H9 (cell line): ENCODE results near the gene MBD3L2. TPM values are rescaled to one million over a fixed set of nuclear protein-coding genes. Genes with fewer than 3 reads are reported as not detected.
"Not testable (repeated sequence)": the region's sequence is repeated elsewhere in the genome, so short reads cannot be mapped to it uniquely, and the experiment has no call there.

Source experiments
- DNase-seq: peaks from one replicate; pipeline ENCODE4 v3.0.0-alpha.2; 2017
- H2AFZ ChIP-seq: one replicate; pipeline ENCODE4 v1.6.1; 2013; ENCODE audit warnings: mild to moderate bottlenecking, low read length, control low read depth, moderate library complexity
- H2AK5ac ChIP-seq: 2 replicates; pipeline ENCODE4 v1.6.1; 2013; ENCODE audit warnings: low read length, control low read depth, mixed read lengths; ENCODE audit not compliant: insufficient read length
- H2BK120ac ChIP-seq: one replicate; pipeline ENCODE4 v1.6.1; 2013; ENCODE audit warnings: low read depth, mild to moderate bottlenecking, low read length, control low read depth, inconsistent platforms; ENCODE audit not compliant: poor library complexity, severe bottlenecking
- H2BK12ac ChIP-seq: 2 replicates; pipeline ENCODE4 v1.6.1; 2013; ENCODE audit warnings: low read length, control low read depth, mixed read lengths, low read depth; ENCODE audit not compliant: insufficient read length
- H2BK15ac ChIP-seq: 2 replicates; pipeline ENCODE4 v1.6.1; 2013; ENCODE audit warnings: low read depth, low read length, control low read depth
- H2BK20ac ChIP-seq: one replicate; pipeline ENCODE4 v1.6.1; 2013; ENCODE audit warnings: low read depth, mild to moderate bottlenecking, low read length, control low read depth, inconsistent platforms; ENCODE audit not compliant: poor library complexity, severe bottlenecking
- H2BK5ac ChIP-seq: 2 replicates; pipeline ENCODE4 v1.6.1; 2013; ENCODE audit warnings: low read length, control low read depth, mixed read lengths; ENCODE audit not compliant: insufficient read length
- H3K14ac ChIP-seq: 2 replicates; pipeline ENCODE4 v1.6.1; 2013; ENCODE audit warnings: low read length, control low read depth; ENCODE audit not compliant: insufficient read depth
- H3K18ac ChIP-seq: 2 replicates; pipeline ENCODE4 v1.6.1; 2013; ENCODE audit warnings: low read depth, mild to moderate bottlenecking, mixed read lengths, low read length, control low read depth; ENCODE audit not compliant: insufficient read length
- H3K23ac ChIP-seq: 2 replicates; pipeline ENCODE4 v1.6.1; 2013; ENCODE audit warnings: low read length, control low read depth, mixed read lengths, low read depth; ENCODE audit not compliant: insufficient read length
- H3K23me2 ChIP-seq: 2 replicates; pipeline ENCODE4 v1.6.1; 2013; ENCODE audit warnings: low read depth, mild to moderate bottlenecking, mixed read lengths, low read length, control low read depth; ENCODE audit not compliant: insufficient read length, poor library complexity, severe bottlenecking
- H3K27ac ChIP-seq: 2 replicates; pipeline ENCODE4 v1.5.1; 2013; ENCODE audit warnings: low read length, control low read depth, mixed read lengths, low read depth; ENCODE audit not compliant: insufficient read length
- H3K27me3 ChIP-seq: 2 replicates; pipeline ENCODE4 v1.6.1; 2013; ENCODE audit warnings: low read length, control low read depth, inconsistent platforms; ENCODE audit not compliant: insufficient read depth
- H3K4ac ChIP-seq: 2 replicates; pipeline ENCODE4 v1.6.1; 2013; ENCODE audit warnings: low read depth, mild to moderate bottlenecking, control low read depth, inconsistent platforms, low read length, moderate library complexity
- H3K4me1 ChIP-seq: 2 replicates; pipeline ENCODE4 v1.6.1; 2013; ENCODE audit warnings: low read length, control low read depth, inconsistent platforms; ENCODE audit not compliant: insufficient read depth
- H3K4me2 ChIP-seq: 2 replicates; pipeline ENCODE4 v1.6.1; 2013; ENCODE audit warnings: low read length, control low read depth, mixed read lengths; ENCODE audit not compliant: insufficient read length, insufficient read depth
- H3K56ac ChIP-seq: 2 replicates; pipeline ENCODE4 v1.6.1; 2013; ENCODE audit warnings: low read depth, mild to moderate bottlenecking, mixed read lengths, low read length, control low read depth; ENCODE audit not compliant: insufficient read length
- H3K79me1 ChIP-seq: 2 replicates; pipeline ENCODE4 v1.6.1; 2013; ENCODE audit warnings: low read depth, mild to moderate bottlenecking, moderate library complexity, low read length, control low read depth, inconsistent platforms; ENCODE audit not compliant: insufficient read depth, poor library complexity, severe bottlenecking
- H3K79me2 ChIP-seq: 2 replicates; pipeline ENCODE4 v1.6.1; 2013; ENCODE audit warnings: low read length, control low read depth, inconsistent platforms; ENCODE audit not compliant: insufficient read depth
- H3K9ac ChIP-seq: 2 replicates; pipeline ENCODE4 v1.6.1; 2013; ENCODE audit warnings: low read length, control low read depth, mixed read lengths; ENCODE audit not compliant: insufficient read length; ENCODE audit errors: extremely low read depth
- H3K9me3 ChIP-seq: one replicate; pipeline ENCODE4 v1.6.1; 2013; ENCODE audit warnings: low read depth, low read length, inconsistent platforms; ENCODE audit not compliant: control insufficient read depth
- H3T11ph ChIP-seq: one replicate; pipeline ENCODE4 v1.6.1; 2013; ENCODE audit warnings: mild to moderate bottlenecking, low read length, control low read depth, inconsistent platforms
- H4K20me1 ChIP-seq: one replicate; pipeline ENCODE4 v1.6.1; 2013; ENCODE audit not compliant: control insufficient read depth, insufficient read length, insufficient read depth
- H4K5ac ChIP-seq: 2 replicates; pipeline ENCODE4 v1.6.1; 2013; ENCODE audit warnings: low read depth, mild to moderate bottlenecking, mixed read lengths, low read length, control low read depth; ENCODE audit not compliant: insufficient read length
- H4K8ac ChIP-seq: replicated peaks from 2 replicates; pipeline ENCODE4 v1.6.1; 2013; ENCODE audit warnings: low read length, control low read depth, mixed read lengths, low read depth; ENCODE audit not compliant: insufficient read length
- H4K91ac ChIP-seq: 2 replicates; pipeline ENCODE4 v1.6.1; 2013; ENCODE audit warnings: low read depth, mild to moderate bottlenecking, moderate library complexity, mixed read lengths, low read length, control low read depth; ENCODE audit not compliant: insufficient read length
- H3K27ac Mint-ChIP-seq, 3 experiments: 2 replicates in 2 of 3; 3 replicates in 1 of 3; pipeline ENCODE4 v1.8.0; 2020 to 2021; ENCODE audit warnings: mixed read lengths in 3 of 3, mild to moderate bottlenecking in 1 of 3, moderate library complexity in 1 of 3
- H3K27me3 Mint-ChIP-seq: 2 replicates; pipeline ENCODE4 v1.8.0; 2021; ENCODE audit warnings: low read depth, mild to moderate bottlenecking, moderate library complexity, mixed read lengths
- H3K36me3 Mint-ChIP-seq, 3 experiments: 2 replicates in 2 of 3; 3 replicates in 1 of 3; pipeline ENCODE4 v1.8.0; 2020 to 2021; ENCODE audit warnings: low read depth in 3 of 3, mixed read lengths in 3 of 3; ENCODE audit not compliant: insufficient read depth in 1 of 3
- H3K4me1 Mint-ChIP-seq, 2 experiments: 2 replicates each; pipeline ENCODE4 v1.8.0; 2020; ENCODE audit warnings: mixed read lengths in 2 of 2
- H3K4me3 Mint-ChIP-seq, 2 experiments: 2 replicates in 1 of 2; 3 replicates in 1 of 2; pipeline ENCODE4 v1.8.0; 2020 to 2021; ENCODE audit warnings: mild to moderate bottlenecking in 2 of 2, mixed read lengths in 2 of 2, moderate library complexity in 1 of 2
- H3K9me3 Mint-ChIP-seq, 2 experiments: 2 replicates in 1 of 2; 3 replicates in 1 of 2; pipeline ENCODE4 v1.8.0; 2020; ENCODE audit warnings: mild to moderate bottlenecking in 2 of 2, mixed read lengths in 2 of 2, moderate library complexity in 1 of 2
- WGBS: extraction: QIAGEN DNeasy Blood & Tissue Kit; methylation state at CpG from one replicate; pipeline ENCODE4 v1.1.7; 2013; ENCODE audit warnings: missing lambda C conversion rate, low lambda C conversion rate, mixed read lengths; ENCODE audit not compliant: insufficient read length; ENCODE audit errors: extremely low coverage; 5-methylcytosine and 5-hydroxymethylcytosine counted together
- total RNA-seq: library from RNA; stranded (reverse); gene quantifications from 2 replicates; pipeline ENCODE4 v1.2.1, GENCODE V29; 2021

MBD3L2 gene
- total RNA-seq, 1 experiment from 2014 or later = not detected

DNA sequence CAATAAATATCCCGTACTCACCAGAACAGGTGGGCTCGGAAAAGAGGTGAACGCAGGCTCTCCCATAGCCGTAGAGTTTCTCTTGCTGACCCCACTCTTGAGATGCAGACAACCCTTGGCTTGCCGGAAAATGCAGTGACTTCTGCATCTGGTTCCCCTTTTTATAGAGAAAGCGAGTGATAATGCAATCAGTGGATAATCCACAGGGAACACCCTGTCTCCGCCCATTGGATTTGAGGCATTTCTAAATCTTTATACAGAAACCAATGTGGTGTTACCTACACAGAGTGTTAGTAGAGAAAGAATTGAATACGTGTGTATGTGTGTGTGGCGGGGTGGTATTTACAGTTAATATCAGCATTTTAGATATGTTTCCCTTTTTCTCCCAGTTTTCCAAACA lies 9.0 kb upstream of the MBD3L2 start, which contains the start of gene MBD3L4:
TSS of gene MBD3L4 (minus strand) at position 101 of the 400 bp plus-strand sequence. CDS start at position 66, 35 bp downstream.
- no CpG with 5 or more reads among the region's 9 CpGs for WGBS
- not testable (repeated sequence) for H4K8ac ChIP-seq, H2BK120ac ChIP-seq, H2BK12ac ChIP-seq, H3T11ph ChIP-seq, H3K79me1 ChIP-seq, H2BK20ac ChIP-seq, H2BK5ac ChIP-seq, H2AK5ac ChIP-seq, H3K4ac ChIP-seq, H3K18ac ChIP-seq, H3K23me2 ChIP-seq, H2AFZ ChIP-seq, H3K4me3 Mint-ChIP-seq, H3K14ac ChIP-seq, H3K9ac ChIP-seq, H3K23ac ChIP-seq, H3K4me1 ChIP-seq, H3K9me3 ChIP-seq, H2BK15ac ChIP-seq, H3K4me1 Mint-ChIP-seq, H3K4me2 ChIP-seq, H3K27me3 ChIP-seq, H4K20me1 ChIP-seq, H4K5ac ChIP-seq, H3K9me3 Mint-ChIP-seq, H3K27ac ChIP-seq, H3K79me2 ChIP-seq, H4K91ac ChIP-seq, H3K27ac Mint-ChIP-seq, H3K56ac ChIP-seq, H3K36me3 Mint-ChIP-seq, H3K27me3 Mint-ChIP-seq, DNase-seq

DNA sequence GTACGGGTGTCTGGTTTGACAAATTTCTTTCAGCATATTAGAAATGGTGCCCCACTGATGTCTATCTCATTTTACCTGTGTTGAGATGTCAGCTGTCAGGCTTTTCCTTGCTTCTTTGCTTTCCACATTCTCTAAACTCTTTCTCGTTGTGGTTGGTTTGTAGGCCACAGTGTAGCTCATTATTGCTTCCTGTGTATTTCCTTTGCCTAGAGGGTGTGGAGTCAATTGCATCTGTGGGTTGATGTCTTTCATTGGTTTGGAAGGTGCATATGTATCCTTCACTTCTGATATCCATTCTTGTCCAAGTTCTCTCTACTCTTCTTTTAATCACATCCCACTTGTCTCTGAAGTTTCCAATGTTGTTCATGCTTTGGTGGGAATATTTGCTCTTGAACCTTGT lies 7.6 kb upstream of the MBD3L2 start:
- H3K4ac ChIP-seq, H4K91ac ChIP-seq, H3K27me3 ChIP-seq, H3K4me1 ChIP-seq, H3K79me1 ChIP-seq, H3K4me2 ChIP-seq, H3K9me3 ChIP-seq, H3K4me1 Mint-ChIP-seq, H3K9me3 Mint-ChIP-seq, H3K27me3 Mint-ChIP-seq, H4K8ac ChIP-seq, H3K23me2 ChIP-seq, H3K4me3 Mint-ChIP-seq, H3K56ac ChIP-seq, H2BK5ac ChIP-seq, H2AFZ ChIP-seq, H4K20me1 ChIP-seq, H3K27ac Mint-ChIP-seq, H3K36me3 Mint-ChIP-seq, H3T11ph ChIP-seq, H2BK20ac ChIP-seq, H2AK5ac ChIP-seq, H3K23ac ChIP-seq, H2BK120ac ChIP-seq, H3K18ac ChIP-seq, DNase-seq, H3K27ac ChIP-seq, H4K5ac ChIP-seq, H2BK12ac ChIP-seq, H2BK15ac ChIP-seq, H3K14ac ChIP-seq, H3K79me2 ChIP-seq, H3K9ac ChIP-seq: not testable (repeated sequence)
- no CpG with 5 or more reads among the region's 2 CpGs for WGBS
